SU-DHL-6 (cell line): ENCODE data around the gene CHMP2B.

Experiments used
- EZH2phosphoT487 ChIP-seq: fragments of 200-600 bp; sonication (generic), shearing (Covaris generic); conservative IDR thresholded peaks from 2 replicates; pipeline ENCODE4 v1.6.1; 2018; ENCODE audit warnings: mild to moderate bottlenecking, antibody characterized with exemption, low read length, moderate library complexity, mixed read lengths
- TF ChIP-seq, protein P1 (sequence below): fragments of 200-600 bp; sonication (generic); IDR thresholded peaks from one replicate; pipeline ENCODE4 v1.5.1; 2017; ENCODE audit warnings: antibody characterized with exemption, mild to moderate bottlenecking, low read length, moderate library complexity; ENCODE audit not compliant: insufficient read depth, poor library complexity, severe bottlenecking

DNA sequence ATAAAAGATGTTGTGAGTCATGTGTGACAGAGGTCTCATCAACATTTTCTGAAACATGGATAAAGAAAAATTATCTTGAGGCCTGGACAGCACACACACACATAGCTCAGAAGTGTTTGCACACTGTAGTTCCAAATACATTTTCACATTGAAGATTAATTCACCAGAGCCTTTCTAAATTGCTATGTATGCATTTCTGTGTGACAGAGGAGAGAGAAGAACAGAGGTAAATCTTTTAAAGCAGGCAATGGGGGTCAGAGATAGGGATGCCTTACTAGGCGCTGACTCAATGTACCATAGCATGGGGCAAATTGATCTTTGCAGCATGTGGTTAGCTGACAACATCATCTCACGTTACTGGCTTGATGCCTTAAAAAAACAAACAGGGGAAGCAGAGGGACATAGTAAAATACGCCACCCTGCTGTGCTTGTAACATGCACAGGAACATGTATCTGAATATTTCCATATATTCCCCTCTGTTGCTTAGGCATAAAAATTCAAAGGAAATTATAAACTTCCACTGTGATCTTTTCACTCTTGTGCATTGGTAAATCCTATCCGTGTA is 41.6 kb downstream of the CHMP2B start:
- TF ChIP-seq, protein P1, sequence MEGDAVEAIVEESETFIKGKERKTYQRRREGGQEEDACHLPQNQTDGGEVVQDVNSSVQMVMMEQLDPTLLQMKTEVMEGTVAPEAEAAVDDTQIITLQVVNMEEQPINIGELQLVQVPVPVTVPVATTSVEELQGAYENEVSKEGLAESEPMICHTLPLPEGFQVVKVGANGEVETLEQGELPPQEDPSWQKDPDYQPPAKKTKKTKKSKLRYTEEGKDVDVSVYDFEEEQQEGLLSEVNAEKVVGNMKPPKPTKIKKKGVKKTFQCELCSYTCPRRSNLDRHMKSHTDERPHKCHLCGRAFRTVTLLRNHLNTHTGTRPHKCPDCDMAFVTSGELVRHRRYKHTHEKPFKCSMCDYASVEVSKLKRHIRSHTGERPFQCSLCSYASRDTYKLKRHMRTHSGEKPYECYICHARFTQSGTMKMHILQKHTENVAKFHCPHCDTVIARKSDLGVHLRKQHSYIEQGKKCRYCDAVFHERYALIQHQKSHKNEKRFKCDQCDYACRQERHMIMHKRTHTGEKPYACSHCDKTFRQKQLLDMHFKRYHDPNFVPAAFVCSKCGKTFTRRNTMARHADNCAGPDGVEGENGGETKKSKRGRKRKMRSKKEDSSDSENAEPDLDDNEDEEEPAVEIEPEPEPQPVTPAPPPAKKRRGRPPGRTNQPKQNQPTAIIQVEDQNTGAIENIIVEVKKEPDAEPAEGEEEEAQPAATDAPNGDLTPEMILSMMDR: no peak
- no peak for TF ChIP-seq EZH2phosphoT487
